NCI-H82 (cell line): ENCODE data around the gene DNAI4.
"Not testable (repeated sequence)": the region's sequence is repeated elsewhere in the genome, so short reads cannot be mapped to it uniquely, and the experiment has no call there.

Source experiments
- DNase-seq: peaks from one replicate; lab custom pipeline; 2025; lab: John Stamatoyannopoulos, UW

DNAI4 gene

DNA sequence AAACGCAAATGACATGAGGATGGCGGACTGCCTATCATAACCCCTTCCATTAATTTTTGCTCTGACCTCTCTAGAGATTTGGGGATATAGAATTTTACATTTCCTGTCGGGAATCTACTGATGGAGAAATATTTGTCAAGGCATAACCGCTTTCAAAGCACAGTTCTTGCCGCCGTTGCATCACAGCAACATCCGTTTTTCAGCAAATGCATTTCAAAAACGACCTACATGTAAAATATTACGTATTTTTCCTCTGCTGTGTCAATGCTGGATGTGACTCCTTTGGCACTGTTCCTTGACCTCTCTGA is 5.0 kb upstream of the DNAI4 start:
- no peak for DNase-seq

- DNase-seq: no peak
Measured at GRCh38 chr1:66929146-66929688, 4.6 kb upstream of the DNAI4 start.

DNA sequence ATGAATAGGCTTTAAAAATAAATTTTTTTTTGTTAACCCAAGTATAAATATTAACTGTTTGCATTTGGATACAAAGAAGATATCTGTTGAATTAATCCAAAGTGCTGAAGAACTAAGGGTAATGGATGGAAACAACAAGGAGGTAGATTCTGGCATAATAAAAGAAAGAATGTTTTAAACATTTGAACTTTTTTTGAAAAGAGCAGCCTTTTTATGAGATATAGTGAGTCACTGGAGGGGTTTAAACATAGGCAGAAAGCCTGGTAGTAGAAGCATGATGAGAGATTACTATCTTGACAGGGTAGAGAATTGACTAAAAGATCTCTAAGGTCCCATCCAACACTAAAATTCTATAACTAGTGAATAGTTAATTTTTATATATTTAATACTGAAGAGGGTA is 2.9 kb upstream of the DNAI4 start:
- DNase-seq: no peak

DNA sequence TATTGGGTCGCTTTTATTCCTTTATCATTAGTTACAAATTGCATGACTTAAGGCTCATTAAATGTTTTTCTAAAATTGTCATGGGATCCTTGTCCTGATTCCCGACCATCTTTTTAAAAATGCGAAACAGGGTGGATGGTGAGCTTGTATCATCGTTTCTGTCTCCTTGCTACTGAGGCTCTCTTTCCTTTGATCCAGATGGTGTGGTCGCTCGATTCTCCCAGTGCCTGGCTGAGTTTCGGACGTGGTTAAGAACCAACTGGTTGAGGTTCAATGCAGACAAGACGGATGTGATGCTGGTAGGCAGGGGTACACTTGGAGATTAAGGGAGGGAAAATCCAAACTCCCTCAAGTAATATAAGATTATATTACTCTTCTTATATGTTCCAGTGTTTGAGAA is 1.3 kb upstream of the DNAI4 start:
- DNase-seq: peak; percentile 69

- DNase-seq: no peak
Measured at GRCh38 chr1:66925558-66925910, 878 bp upstream of the DNAI4 start.

DNA sequence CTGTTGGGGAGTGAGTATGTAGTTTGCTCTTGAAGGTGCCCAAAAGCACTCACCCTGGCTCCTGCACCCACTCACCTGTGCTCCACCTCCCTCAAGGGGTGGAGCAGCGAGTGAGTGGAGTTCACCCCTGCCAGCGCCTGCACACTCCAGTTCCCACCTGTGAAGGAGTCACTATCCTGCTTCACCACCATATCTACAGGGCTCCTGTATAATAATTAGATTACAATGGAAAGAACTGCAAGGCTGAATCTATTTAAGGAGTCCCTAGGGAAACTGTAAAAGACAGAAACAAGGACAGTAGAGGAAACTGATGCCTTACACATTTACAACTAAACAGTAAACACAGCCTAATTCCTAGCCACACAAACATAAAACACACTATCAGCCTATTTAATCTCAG is 4.1 kb downstream of the DNAI4 start:
- DNase-seq: peak; percentile 28

GRCh38 chr1:66919828-66920227 is 4.8 kb downstream of the DNAI4 start:
- no peak for DNase-seq

DNA sequence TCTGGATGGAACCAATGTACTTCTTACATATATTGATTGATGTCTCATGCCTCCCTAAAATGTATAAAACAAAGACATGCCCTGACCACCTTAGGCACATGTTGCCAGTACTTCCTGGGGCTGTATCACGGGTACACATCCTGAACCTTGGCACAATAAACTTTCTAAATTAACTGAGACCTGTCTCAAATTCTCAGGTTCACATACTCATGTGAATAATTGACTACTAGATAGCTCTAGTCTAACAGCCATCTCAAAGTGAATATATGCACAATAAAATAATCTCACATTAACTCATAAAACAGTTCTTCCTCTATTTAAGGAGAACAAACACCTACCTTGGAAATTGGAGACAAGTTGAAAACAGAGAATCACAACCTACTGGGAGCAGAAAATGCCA is 5.6 kb downstream of the DNAI4 start:
- no peak for DNase-seq

DNA sequence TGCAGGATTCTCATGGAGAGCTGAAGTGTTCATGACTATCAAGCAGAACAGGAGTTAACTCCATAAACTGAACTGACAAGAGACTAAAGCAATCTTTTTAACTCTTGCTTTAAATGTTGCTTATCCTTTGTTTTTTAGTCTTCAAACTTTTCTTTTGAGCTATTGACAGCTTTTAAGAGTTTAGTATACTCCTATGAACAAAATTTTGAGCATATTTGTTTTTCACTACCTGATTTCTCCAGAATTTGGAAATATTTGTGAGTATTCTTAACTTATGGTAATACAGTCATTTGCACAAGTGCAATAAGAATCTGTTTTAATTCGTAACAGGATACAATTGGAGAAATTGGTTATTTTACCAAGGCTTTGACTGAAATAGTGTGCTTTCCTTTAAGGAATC is 7.2 kb downstream of the DNAI4 start:
- DNase-seq: no peak

DNA sequence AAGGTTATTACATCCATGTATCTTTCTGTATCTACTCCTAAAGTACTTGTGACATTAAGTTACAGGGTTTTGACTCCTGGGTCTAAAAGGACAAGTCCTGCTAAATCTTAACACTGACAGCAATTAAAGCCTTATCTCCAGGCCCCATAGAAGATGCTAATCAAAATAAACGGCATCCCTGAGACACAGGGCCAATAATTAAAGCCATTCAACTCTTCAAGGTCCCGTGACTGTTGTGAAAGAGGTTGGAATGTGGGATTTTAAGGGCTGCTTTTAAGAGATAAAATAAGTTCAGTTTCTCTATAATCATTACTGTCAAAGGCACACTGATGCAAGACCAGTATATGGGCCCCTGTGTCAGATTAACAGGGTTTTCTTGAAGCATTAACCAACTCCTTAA is 8.3 kb downstream of the DNAI4 start:
- no peak for DNase-seq

GRCh38 chr1:66915203-66915602 is 9.5 kb downstream of the DNAI4 start:
- DNase-seq: not testable (repeated sequence)

DNA sequence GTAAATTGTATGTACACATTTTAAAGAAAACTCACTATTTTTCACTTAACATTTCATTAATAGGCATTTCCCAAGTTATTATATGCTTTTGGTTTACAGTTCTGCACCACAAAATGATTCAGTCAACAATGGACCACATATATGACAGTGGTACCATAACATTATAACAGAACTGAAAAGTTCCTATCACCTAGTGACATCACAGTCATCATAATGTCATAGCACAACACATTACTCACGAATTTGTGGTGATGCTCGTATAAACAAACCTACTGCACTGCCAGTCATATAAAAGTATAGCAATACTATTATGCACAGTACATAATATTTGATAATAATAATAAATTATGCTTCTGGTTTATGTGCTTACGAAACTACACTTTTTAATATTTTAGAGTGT is 30.9 kb downstream of the DNAI4 start:
- DNase-seq: no peak

DNA sequence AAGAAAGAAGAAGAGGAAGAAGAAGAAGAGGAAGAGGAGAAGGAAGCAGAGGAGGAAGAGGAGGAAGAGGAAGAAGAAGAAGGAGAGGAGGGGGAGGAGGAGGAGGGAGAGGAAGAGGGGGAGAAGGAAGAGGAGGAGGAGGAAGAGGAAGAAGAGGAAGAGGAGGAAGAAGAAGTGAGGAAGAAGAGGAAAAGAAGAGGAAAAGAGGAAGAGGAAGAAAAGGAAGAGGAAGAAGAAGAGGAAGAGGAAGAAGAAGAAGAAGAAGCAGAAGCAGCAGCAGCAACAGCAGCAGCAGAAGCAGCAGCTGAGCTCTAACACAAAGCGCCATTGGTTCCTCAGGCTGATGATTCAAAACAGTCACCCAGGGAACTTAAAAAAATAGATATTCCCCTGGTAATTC is 34.0 kb downstream of the DNAI4 start:
- no peak for DNase-seq

DNA sequence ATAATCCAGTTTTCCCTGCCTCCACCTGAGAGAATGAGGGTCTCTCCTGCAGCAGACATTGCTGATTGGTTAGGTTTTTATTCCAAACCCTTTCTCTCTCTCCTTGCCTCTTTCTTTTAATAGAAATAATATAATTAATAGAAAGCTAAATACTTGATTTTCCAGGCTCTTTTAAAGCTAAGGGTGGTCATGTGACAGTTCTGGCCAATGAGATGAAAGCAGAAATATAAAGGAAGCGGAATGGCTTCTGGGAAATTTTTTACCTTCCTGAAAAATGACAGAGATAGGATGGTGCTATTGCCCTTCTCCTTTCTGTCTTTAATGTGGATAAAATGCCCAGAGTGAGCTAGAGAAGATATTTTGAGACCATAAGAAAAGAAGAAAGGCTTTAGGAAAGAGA is 35.6 kb downstream of the DNAI4 start:
- DNase-seq: no peak

- DNase-seq: no peak
Measured at GRCh38 chr1:66876664-66877063, 48.0 kb downstream of the DNAI4 start.

GRCh38 chr1:66873111-66873510 is 51.5 kb downstream of the DNAI4 start:
- no peak for DNase-seq

GRCh38 chr1:66872024-66872423 is 52.6 kb downstream of the DNAI4 start:
- not testable (repeated sequence) for DNase-seq

DNA sequence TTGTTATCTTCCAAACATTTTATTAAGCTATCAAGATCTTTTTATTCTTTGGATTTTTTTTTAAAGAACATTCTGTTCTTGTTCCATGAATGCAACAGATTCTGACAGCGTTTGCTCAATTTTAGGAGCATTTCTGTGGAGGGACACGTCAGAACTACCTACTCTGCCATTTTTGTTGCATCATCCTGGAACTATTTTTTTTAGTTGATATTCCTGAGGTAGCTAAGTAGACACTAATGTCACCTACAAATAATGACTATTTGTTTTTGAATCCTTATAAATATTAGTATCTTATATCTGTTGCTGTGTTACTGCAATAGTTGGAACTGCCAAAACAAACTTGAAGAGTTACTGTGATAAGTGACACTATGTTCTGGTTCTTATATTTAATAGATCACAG is 57.2 kb downstream of the DNAI4 start:
- DNase-seq: no peak

DNA sequence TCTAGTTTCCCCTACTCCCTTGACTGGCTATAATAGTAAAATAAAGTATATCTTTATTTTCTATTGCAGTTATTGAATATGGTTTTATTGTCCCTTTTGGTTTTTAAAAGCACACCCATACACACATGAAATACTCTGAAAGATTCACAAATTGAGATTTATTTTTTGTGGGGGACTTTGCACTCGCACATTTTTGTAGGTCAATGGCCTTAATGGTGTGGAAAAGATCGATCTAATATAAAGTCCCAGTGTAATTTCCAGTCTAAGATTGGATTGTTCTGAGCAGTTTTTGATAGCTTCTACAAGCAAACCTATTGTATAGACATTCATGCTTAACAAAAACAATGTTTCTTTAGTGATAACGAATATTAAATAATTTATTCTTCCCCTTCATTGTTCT is 64.1 kb downstream of the DNAI4 start:
- DNase-seq: no peak

GRCh38 chr1:66853379-66853778 is 71.3 kb downstream of the DNAI4 start:
- no peak for DNase-seq

GRCh38 chr1:66852870-66853269 is 71.8 kb downstream of the DNAI4 start:
- DNase-seq: no peak

DNA sequence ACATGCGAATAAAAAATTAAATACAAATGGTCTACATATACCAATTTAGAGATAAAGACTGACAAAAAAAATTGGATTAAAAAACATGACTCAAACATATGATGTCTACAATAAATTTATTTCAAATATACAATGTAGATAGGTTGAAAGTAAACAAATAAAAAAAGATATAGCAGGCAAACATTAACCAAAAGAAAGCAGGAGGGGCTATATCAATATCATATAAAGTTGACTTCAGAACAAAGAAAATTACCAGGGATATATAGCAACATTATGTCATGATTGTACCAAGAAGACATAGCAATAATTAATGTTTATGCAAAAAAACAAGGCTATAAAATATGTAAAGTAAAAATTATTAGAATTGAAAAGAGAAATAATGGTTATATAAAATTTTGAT is 73.7 kb downstream of the DNAI4 start:
- DNase-seq: no peak

- DNase-seq: peak; percentile 85
Measured at GRCh38 chr1:66848193-66848592, 76.5 kb downstream of the DNAI4 start.

- DNase-seq: no peak
Measured at GRCh38 chr1:66840929-66841328, 83.7 kb downstream of the DNAI4 start.

DNA sequence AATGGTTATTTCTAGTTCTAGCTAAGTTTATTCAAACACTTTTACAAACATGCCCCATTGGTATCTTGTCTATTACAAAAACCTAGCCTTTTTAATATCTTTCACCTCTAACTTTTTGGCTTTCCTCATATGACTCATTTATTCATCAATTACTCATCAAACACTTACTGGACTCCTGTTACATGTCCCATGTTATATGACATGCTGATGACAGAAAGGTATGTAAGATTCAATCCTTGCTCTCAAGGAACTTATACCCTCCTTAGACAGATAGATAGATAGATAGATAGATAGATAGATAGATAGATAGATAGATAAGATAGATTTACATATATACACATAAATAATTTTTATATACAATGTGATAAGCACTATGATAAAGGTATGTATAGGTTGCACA is 89.7 kb downstream of the DNAI4 start:
- DNase-seq: no peak
